CD14-positive monocyte (primary cell): ENCODE data around the gene TACC3. TPM values are rescaled to one million over a fixed set of nuclear protein-coding genes. Genes with fewer than 3 reads are reported as not detected.

Source experiments
- DNase-seq, 3 donors: peaks; one replicate each; pipeline ENCODE4 v3.0.0-alpha.2; 2011 to 2022
- H2AFZ ChIP-seq: 2 replicates; pipeline ENCODE4 v1.6.0; 2012; ENCODE audit warnings: mild to moderate bottlenecking, low read depth, low read length, inconsistent platforms; ENCODE audit not compliant: insufficient read depth, poor library complexity, severe bottlenecking
- H3K27ac ChIP-seq, 2 donors: 1 replicate in 1 of 2; 2 replicates in 1 of 2; pipeline ENCODE4 v1.5.1; 2012 to 2013; ENCODE audit warnings: low read length in 2 of 2, control low read depth in 1 of 2, inconsistent platforms in 1 of 2, low read depth in 1 of 2, mild to moderate bottlenecking in 1 of 2
- H3K27me3 ChIP-seq, 2 donors: one replicate each; pipeline versions ENCODE4 v1.6.0 to v1.6.1; 2011 to 2013; ENCODE audit warnings: low read length in 2 of 2; ENCODE audit not compliant: control insufficient read depth in 2 of 2, insufficient read depth in 2 of 2
- H3K36me3 ChIP-seq, 2 donors: replicated peaks in 1 of 2; 1 replicate in 1 of 2; 2 replicates in 1 of 2; pipeline versions ENCODE4 v1.5.1 to v1.6.1; 2012 to 2013; ENCODE audit warnings: low read length in 2 of 2, control low read depth in 1 of 2, inconsistent platforms in 1 of 2, mild to moderate bottlenecking in 1 of 2; ENCODE audit not compliant: insufficient read depth in 2 of 2, control insufficient read depth in 1 of 2
- H3K4me1 ChIP-seq, 2 donors: 1 replicate in 1 of 2; 2 replicates in 1 of 2; pipeline versions ENCODE4 v1.5.1 to v1.6.1; 2012 to 2013; ENCODE audit warnings: low read length in 2 of 2, control low read depth in 1 of 2, inconsistent platforms in 1 of 2, mild to moderate bottlenecking in 1 of 2, moderate library complexity in 1 of 2; ENCODE audit not compliant: insufficient read depth in 2 of 2, control insufficient read depth in 1 of 2
- H3K4me2 ChIP-seq: replicated peaks from 2 replicates; pipeline ENCODE3; 2012; ENCODE audit warnings: low read length, moderate library complexity, mild to moderate bottlenecking; ENCODE audit not compliant: poor library complexity, severe bottlenecking; ENCODE audit errors: extremely low read depth
- H3K4me3 ChIP-seq, 3 experiments: fragments of 200-600 bp in 1 of 3; sonication (generic) in 1 of 3; replicated peaks in 1 of 3; 1 replicate in 2 of 3; 2 replicates in 1 of 3; pipeline ENCODE4 v1.5.1; 2011 to 2013; ENCODE audit warnings: low read length in 3 of 3, mild to moderate bottlenecking in 3 of 3, control low read depth in 2 of 3, low read depth in 2 of 3, inconsistent platforms in 1 of 3, moderate library complexity in 1 of 3
- H3K79me2 ChIP-seq: 2 replicates; pipeline ENCODE4 v1.6.0; 2012; ENCODE audit warnings: mild to moderate bottlenecking, control low read depth, inconsistent platforms, low read length, moderate library complexity; ENCODE audit not compliant: insufficient read depth
- H3K9ac ChIP-seq: 2 replicates; pipeline ENCODE4 v1.6.0; 2017; ENCODE audit warnings: low read length, mild to moderate bottlenecking; ENCODE audit not compliant: insufficient read depth, poor library complexity, severe bottlenecking
- H3K9me3 ChIP-seq, 2 donors: replicated peaks in 1 of 2; 1 replicate in 1 of 2; 2 replicates in 1 of 2; pipeline versions ENCODE4 v1.5.1 to v1.6.1; 2012 to 2013; ENCODE audit warnings: low read length in 2 of 2, control low read depth in 1 of 2; ENCODE audit not compliant: control insufficient read depth in 1 of 2, insufficient read depth in 1 of 2
- H4K20me1 ChIP-seq: 2 replicates; pipeline ENCODE4 v1.6.0; 2012; ENCODE audit warnings: mild to moderate bottlenecking, low read length, control low read depth, moderate library complexity; ENCODE audit not compliant: insufficient read depth
- H3K27ac Mint-ChIP-seq, 7 donors: one replicate each; pipeline ENCODE4 v1.8.0; 2020; ENCODE audit warnings: mild to moderate bottlenecking in 7 of 7, mixed read lengths in 7 of 7, moderate library complexity in 6 of 7, inconsistent platforms in 2 of 7
- H3K27me3 Mint-ChIP-seq, 3 donors: one replicate each; pipeline ENCODE4 v1.8.0; 2021 to 2022; ENCODE audit warnings: low read depth in 3 of 3, mild to moderate bottlenecking in 3 of 3, mixed read lengths in 3 of 3, moderate library complexity in 3 of 3, inconsistent platforms in 1 of 3
- H3K36me3 Mint-ChIP-seq, 2 donors: one replicate each; pipeline ENCODE4 v1.8.0; 2020; ENCODE audit warnings: mixed read lengths in 2 of 2, inconsistent platforms in 1 of 2, mild to moderate bottlenecking in 1 of 2
- H3K4me1 Mint-ChIP-seq: one replicate; pipeline ENCODE4 v1.8.0; 2020; ENCODE audit warnings: mild to moderate bottlenecking, mixed read lengths
- H3K4me3 Mint-ChIP-seq, 2 donors: one replicate each; pipeline ENCODE4 v1.8.0; 2020; ENCODE audit warnings: mild to moderate bottlenecking in 2 of 2, mixed read lengths in 2 of 2, moderate library complexity in 1 of 2
- H3K9me3 Mint-ChIP-seq, 7 donors: one replicate each; pipeline ENCODE4 v1.8.0; 2020 to 2022; ENCODE audit warnings: mixed read lengths in 7 of 7, mild to moderate bottlenecking in 6 of 7, moderate library complexity in 6 of 7, inconsistent platforms in 2 of 7
- WGBS: methylation state at CpG from one replicate; pipeline ENCODE4 v1.1.5; 2013; ENCODE audit warnings: missing lambda C conversion rate; ENCODE audit not compliant: insufficient coverage; 5-methylcytosine and 5-hydroxymethylcytosine counted together
- intact Hi-C, 2 donors: fragments of 100-400 bp; cut with micrococcal nuclease; formaldehyde crosslinking; loops; one replicate each; pipeline versions ENCODE4 v1.15.0 to v1.15.1; 2023
- polyA plus RNA-seq, 3 donors: library from polyadenylated mRNA; depleted of rRNA in 1 of 3; unstranded in 2 of 3; stranded (reverse) in 1 of 3; fragments of 300-500 nt in 2 of 3; fragments of >200 nt in 1 of 3; fragmentation: Illumina TruSeq in 2 of 3; gene quantifications; 1 replicate in 2 of 3; 2 replicates in 1 of 3; pipeline ENCODE4 v1.2.3, GENCODE V29; 2012 to 2021
- TF ChIP-seq, protein P1 (sequence below): fragments of 200-600 bp; IDR thresholded peaks from one replicate; pipeline ENCODE4 v1.8.0; 2022; ENCODE audit warnings: antibody characterized with exemption, mild to moderate bottlenecking

Gene TACC3
- polyA plus RNA-seq, 3 donors: 43.7 to 84.2 (median 56.6) TPM

DNA sequence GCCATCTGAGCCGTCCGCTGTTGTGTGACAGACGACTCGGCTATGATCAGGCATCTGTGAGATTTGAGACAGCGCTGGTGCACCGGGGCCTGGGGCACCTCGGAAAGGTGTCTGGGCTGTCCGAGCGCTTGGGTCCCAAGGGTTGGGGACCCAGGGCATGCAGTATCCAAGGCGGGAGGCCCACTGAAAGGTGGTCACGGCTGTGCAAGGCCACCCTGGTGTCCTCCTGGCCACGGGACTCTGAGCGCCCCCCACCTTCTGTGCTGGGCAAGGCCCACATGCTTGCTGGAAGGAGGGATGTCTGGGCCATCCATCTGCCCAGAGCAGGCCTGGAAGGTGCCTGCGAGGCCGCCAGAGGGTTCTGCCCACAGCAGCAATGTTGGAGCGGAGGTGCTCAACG, 19.9 kb downstream of the TACC3 start:
- Histone ChIP-seq H3K79me2 (peaks cover 25% of the 10 kb centered on the region), H3K27ac (peak overlapping the region in 1 of 2 donors; percentile 64), H3K9ac (no peak overlapping the region), H2AFZ (no peak overlapping the region), H3K4me3 (no peak overlapping the region), H4K20me1 (peaks cover 38% of the 10 kb centered on the region), H3K36me3 (peaks cover 84 to 96% of the 10 kb centered on the region in 2 donors), H3K4me2 (no peak overlapping the region), H3K4me1 (no peaks in the 10 kb centered on the region), H3K27me3 (no peaks in the 10 kb centered on the region), H3K9me3 (peaks cover 20 to 24% of the 10 kb centered on the region in 2 donors)
- Mint-ChIP-seq H3K36me3 (peaks cover 75 to 96% of the 10 kb centered on the region in 2 donors), H3K27ac (peak overlapping the region in 2 of 7 donors; percentile 68 to 93), H3K9me3 (peaks cover 20 to 29% (median 22%) of the 10 kb centered on the region in 7 donors), H3K27me3 (peaks cover 0 to 1% (median 1%) of the 10 kb centered on the region in 3 donors), H3K4me3 (no peak overlapping the region), H3K4me1 (peaks cover 4% of the 10 kb centered on the region)
- DNase-seq: no peak
- TF ChIP-seq, protein P1, sequence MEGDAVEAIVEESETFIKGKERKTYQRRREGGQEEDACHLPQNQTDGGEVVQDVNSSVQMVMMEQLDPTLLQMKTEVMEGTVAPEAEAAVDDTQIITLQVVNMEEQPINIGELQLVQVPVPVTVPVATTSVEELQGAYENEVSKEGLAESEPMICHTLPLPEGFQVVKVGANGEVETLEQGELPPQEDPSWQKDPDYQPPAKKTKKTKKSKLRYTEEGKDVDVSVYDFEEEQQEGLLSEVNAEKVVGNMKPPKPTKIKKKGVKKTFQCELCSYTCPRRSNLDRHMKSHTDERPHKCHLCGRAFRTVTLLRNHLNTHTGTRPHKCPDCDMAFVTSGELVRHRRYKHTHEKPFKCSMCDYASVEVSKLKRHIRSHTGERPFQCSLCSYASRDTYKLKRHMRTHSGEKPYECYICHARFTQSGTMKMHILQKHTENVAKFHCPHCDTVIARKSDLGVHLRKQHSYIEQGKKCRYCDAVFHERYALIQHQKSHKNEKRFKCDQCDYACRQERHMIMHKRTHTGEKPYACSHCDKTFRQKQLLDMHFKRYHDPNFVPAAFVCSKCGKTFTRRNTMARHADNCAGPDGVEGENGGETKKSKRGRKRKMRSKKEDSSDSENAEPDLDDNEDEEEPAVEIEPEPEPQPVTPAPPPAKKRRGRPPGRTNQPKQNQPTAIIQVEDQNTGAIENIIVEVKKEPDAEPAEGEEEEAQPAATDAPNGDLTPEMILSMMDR: no peak
- intact Hi-C loops: no loop called here
- 96% methylated on average over 17 of the region's 17 CpGs for WGBS

DNA sequence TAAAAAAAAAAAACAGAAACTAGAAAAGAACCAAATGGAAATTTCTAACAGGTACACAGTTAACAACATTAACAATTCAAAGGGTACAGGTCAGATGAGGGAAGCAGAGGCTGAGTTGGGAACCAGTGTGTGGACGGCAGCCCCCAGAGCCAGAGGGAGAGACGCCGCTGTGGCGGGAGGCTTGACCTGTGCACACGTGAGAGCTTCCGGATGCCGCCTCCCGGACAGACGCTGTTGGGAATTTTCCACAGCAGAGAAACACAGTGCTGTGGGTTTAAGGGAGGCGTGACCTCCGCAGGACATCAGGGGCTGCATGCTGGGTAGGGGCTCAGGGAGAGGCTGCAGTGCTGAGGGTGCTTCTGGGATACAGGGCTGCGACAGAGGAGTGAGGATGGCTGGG, 22.2 kb downstream of the TACC3 start:
- Histone ChIP-seq H3K9ac (no peak overlapping the region), H3K9me3 (peaks cover 2% of the 10 kb centered on the region in 2 donors), H4K20me1 (peaks cover 29% of the 10 kb centered on the region), H2AFZ (no peak overlapping the region), H3K4me1 (peaks cover 3 to 4% of the 10 kb centered on the region in 2 donors), H3K4me3 (no peak overlapping the region), H3K36me3 (peaks cover 61 to 73% of the 10 kb centered on the region in 2 donors), H3K27me3 (peaks cover 0 to 6% of the 10 kb centered on the region in 2 donors), H3K79me2 (peaks cover 11% of the 10 kb centered on the region), H3K27ac (no peak overlapping the region), H3K4me2 (no peak overlapping the region)
- peaks cover 52 to 72% of the 10 kb centered on the region in 2 donors for H3K36me3 Mint-ChIP-seq
- no peak for DNase-seq
- H3K27ac Mint-ChIP-seq: peak overlapping the region in 5 of 7 donors; percentile 0 to 86 (median 32)
- TF ChIP-seq, protein P1: no peak
- peaks cover 3 to 10% (median 4%) of the 10 kb centered on the region in 7 donors for H3K9me3 Mint-ChIP-seq
- 91% methylated on average over 9 of the region's 12 CpGs for WGBS
- peaks cover 4% of the 10 kb centered on the region for H3K4me1 Mint-ChIP-seq
- intact Hi-C loops: no loop called here
- H3K4me3 Mint-ChIP-seq: no peak overlapping the region
- H3K27me3 Mint-ChIP-seq: peaks cover 1 to 5% (median 1%) of the 10 kb centered on the region in 3 donors
